Stimulated activated CD4-positive, alpha-beta T cell treated with anti-CD3 and anti-CD28 coated beads, Interleukin-1b, Interleukin-23, amount 100 ng/mL, for 24 hours (primary cell): ENCODE data around the gene PYGO2.
"Not testable (repeated sequence)": the region's sequence is repeated elsewhere in the genome, so short reads cannot be mapped to it uniquely, and the experiment has no call there.

ENCODE experiments used
- DNase-seq, 4 experiments: peaks; one replicate each; pipeline ENCODE4 v3.0.0-alpha.2; 2020; ENCODE audit warnings: low read depth in 4 of 4, low spot score in 1 of 4

Gene PYGO2

GRCh38 chr1:155000411-155000725 lies 38.8 kb upstream of the PYGO2 start:
- no peak for DNase-seq

GRCh38 chr1:154999571-155000410 lies 38.2 kb upstream of the PYGO2 start:
- peak in 2 of 4 experiments; percentile 50 to 72 for DNase-seq

- DNase-seq, result peak in 2 of 4 experiments; percentile 60 to 76
These were observed 37.4 kb upstream of the PYGO2 start for GRCh38 chr1:154998818-154999570.

GRCh38 chr1:154998201-154998780 lies 36.7 kb upstream of the PYGO2 start:
- no peak for DNase-seq

GRCh38 chr1:154996966-154997701 lies 35.6 kb upstream of the PYGO2 start:
- no peak for DNase-seq

GRCh38 chr1:154995301-154995983 lies 33.9 kb upstream of the PYGO2 start:
- not testable (repeated sequence) for DNase-seq

GRCh38 chr1:154994591-154994990 lies 33.0 kb upstream of the PYGO2 start:
- no peak for DNase-seq

GRCh38 chr1:154994269-154994587 lies 32.6 kb upstream of the PYGO2 start:
- DNase-seq, result no peak

- DNase-seq, result no peak
These were observed 32.1 kb upstream of the PYGO2 start, which contains the start of gene LENEP for GRCh38 chr1:154993572-154994268. TSS of gene LENEP (plus strand) at chr1:154993586. CDS start at chr1:154993608, 22 bp downstream.

- no peak for DNase-seq
These were observed 31.4 kb upstream of the PYGO2 start for GRCh38 chr1:154992721-154993571.

GRCh38 chr1:154990276-154990675 lies 28.7 kb upstream of the PYGO2 start:
- no peak for DNase-seq

GRCh38 chr1:154989195-154989860 lies 27.7 kb upstream of the PYGO2 start:
- no peak for DNase-seq

- DNase-seq, result no peak
These were observed 26.7 kb upstream of the PYGO2 start for GRCh38 chr1:154988058-154988954.

- DNase-seq, result no peak
These were observed 25.7 kb upstream of the PYGO2 start for GRCh38 chr1:154987326-154987725.

GRCh38 chr1:154986736-154987135 lies 25.2 kb upstream of the PYGO2 start:
- DNase-seq, result not testable (repeated sequence)

- DNase-seq, result no peak
These were observed 22.3 kb upstream of the PYGO2 start for GRCh38 chr1:154983776-154984466.
